NCI-H345 treated with DMSO at 0.1 percent for 48 hours (cell line): ENCODE data around the gene CAMTA1.

Experiments used
- DNase-seq: peaks from one replicate; lab custom pipeline; 2025; ENCODE audit not compliant: unreplicated experiment; lab: John Stamatoyannopoulos, UW

CAMTA1 gene

GRCh38 chr1:7610106-7610731 is 825.0 kb downstream of the CAMTA1 start:
- DNase-seq = no peak

GRCh38 chr1:7610936-7611335 is 825.7 kb downstream of the CAMTA1 start:
- no peak for DNase-seq

- no peak for DNase-seq
Measured at GRCh38 chr1:7611421-7612010, 826.3 kb downstream of the CAMTA1 start.

- no peak for DNase-seq
Measured at GRCh38 chr1:7613106-7613850, 828.0 kb downstream of the CAMTA1 start.

- no peak for DNase-seq
Measured at GRCh38 chr1:7613851-7614205, 828.6 kb downstream of the CAMTA1 start.

GRCh38 chr1:7614576-7615074 is 829.4 kb downstream of the CAMTA1 start:
- DNase-seq = no peak

GRCh38 chr1:7615138-7615537 is 829.9 kb downstream of the CAMTA1 start:
- no peak for DNase-seq

GRCh38 chr1:7616076-7616832 is 831.0 kb downstream of the CAMTA1 start:
- DNase-seq = no peak

GRCh38 chr1:7616953-7617352 is 831.7 kb downstream of the CAMTA1 start:
- DNase-seq = no peak

GRCh38 chr1:7617826-7618225 is 832.6 kb downstream of the CAMTA1 start:
- DNase-seq = no peak

- no peak for DNase-seq
Measured at GRCh38 chr1:7620196-7620595, 834.9 kb downstream of the CAMTA1 start.

- DNase-seq = no peak
Measured at GRCh38 chr1:7621334-7622219, 836.3 kb downstream of the CAMTA1 start.

- DNase-seq = no peak
Measured at GRCh38 chr1:7623842-7624241, 838.6 kb downstream of the CAMTA1 start.

- no peak for DNase-seq
Measured at GRCh38 chr1:7624791-7625355, 839.6 kb downstream of the CAMTA1 start.

GRCh38 chr1:7625401-7625800 is 840.1 kb downstream of the CAMTA1 start:
- no peak for DNase-seq

- DNase-seq = no peak
Measured at GRCh38 chr1:7628273-7628672, 843.0 kb downstream of the CAMTA1 start.

GRCh38 chr1:7629011-7629410 is 843.8 kb downstream of the CAMTA1 start:
- DNase-seq = no peak

- no peak for DNase-seq
Measured at GRCh38 chr1:7629465-7630195, 844.4 kb downstream of the CAMTA1 start.

GRCh38 chr1:7630378-7630777 is 845.1 kb downstream of the CAMTA1 start:
- DNase-seq = no peak

- DNase-seq = no peak
Measured at GRCh38 chr1:7632176-7632575, 846.9 kb downstream of the CAMTA1 start.
